Stimulated activated CD8-positive, alpha-beta memory T cell treated with anti-CD3 and anti-CD28 coated beads, Interleukin-4, amount 100 ng/mL, for 24 hours (primary cell): Measurements from ENCODE around the gene AGAP1.

ENCODE experiments used
- DNase-seq: peaks from one replicate; pipeline ENCODE4 v3.0.0-alpha.2; 2020; ENCODE audit warnings: low read depth

Gene AGAP1

DNA sequence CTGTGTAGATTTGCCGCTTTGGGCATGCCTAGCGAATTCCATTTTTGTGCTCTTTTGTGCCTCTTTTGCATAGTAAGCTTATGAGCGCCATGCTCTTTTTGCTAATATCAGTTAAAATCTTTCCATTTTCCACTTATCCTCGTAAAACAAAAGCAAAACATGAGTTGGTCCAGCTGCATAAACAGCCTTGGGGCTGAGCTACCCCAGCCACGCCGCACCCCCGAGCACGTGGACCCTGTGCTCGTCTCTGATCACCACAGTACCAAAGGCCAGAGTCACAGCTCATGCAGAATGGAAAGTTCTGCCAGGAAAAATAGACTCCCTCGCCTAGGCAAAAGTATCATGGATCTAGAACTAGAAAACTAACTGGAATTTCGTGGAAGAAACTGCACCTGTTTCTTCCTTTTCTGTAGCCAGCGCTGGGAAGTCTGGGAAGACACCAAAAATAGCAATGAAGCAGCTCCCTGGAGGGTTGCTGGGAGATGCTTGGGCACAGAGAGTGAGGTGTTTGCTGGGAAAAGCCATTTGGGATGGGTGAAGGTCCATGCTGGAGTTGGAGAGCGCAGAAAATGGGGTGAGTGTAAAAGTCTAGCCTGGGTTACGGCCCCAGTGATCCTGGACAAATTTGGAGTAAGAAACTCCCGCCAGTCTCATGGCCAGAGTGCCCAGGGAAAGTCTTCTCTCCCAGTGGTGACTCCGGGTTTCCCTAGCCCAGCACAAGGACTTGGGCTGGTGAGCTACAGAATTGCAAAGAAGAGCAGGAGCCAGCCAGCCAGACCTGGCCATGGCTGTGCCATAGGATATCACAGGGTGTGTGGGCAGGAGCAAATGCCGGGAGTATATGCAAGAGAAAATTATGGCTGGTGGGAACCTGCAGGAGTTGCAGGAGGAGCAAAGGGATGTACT is 456.0 kb downstream of the AGAP1 start:
- DNase-seq: no peak

DNA sequence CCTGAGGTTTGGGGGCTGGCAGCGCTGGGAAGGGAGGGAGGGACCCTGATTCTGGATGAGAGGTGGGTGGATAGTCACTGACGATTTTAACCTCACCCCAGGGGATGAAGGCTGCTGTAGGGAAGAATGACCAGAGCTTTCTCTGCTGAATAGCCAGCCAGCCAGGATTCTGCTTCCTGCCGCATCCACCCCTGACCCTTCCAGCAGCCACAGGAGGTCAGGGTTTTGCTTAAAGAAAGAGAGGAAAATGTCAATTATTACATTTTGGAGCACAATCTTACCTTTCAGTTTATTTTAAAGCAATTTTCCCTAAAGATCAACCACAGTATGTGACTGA is 456.6 kb downstream of the AGAP1 start:
- no peak for DNase-seq

DNA sequence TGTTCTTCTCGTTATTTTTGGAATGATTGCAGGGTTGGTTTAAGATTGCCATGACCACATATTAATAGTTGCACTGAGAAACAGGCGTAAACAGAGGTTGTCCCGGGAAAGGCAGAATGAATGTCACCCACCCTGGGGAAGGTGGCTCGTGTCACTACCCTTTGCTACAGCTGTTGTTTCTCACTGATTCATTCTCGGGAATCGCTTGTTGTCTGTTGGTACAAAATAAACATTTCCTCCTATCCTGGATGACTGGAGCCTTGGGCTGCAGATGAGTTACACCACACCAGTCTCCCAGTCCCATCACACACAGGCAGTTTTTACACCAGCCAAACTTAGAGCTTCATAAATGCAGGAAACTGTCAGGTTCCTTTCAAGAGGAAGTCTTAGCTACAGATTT is 457.6 kb downstream of the AGAP1 start:
- DNase-seq: no peak

DNA sequence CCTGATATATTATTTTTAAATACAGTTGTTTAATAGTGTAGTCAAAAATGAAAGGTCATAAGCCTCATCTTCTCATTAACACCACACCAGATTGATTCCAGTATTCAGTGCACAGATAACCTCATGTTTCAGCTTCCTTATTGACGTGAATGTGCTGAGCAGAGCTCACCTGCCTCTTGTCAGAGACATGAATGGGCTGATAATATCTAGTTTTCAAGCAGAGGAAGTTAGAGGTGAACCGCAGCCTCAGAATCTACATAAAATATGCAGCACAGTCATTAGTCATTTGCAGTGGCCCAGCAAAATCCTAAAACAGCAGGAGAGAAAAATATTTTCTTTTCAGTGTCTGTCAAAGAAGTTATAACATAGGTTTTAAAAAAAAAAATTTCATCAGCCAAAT is 458.1 kb downstream of the AGAP1 start:
- no peak for DNase-seq

DNA sequence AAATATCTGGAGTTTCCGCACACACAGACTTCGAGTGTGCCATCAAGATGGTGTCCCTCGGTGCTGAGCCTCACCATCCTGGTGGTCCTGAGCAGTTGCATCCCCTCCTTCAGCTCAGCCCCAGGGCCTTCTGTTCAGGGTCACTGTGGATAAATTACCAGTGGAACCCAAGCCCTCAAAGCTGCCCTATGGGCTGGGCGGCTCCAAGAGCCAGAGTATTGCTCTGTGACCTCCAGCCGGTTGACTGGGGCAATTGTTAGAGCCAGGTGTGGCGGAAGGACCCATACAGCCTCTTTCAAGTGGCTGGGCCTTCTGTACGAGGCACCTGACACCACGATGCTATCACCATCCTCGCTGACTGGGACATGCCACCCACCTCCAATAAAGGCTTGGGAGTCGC is 458.9 kb downstream of the AGAP1 start:
- DNase-seq: no peak

DNA sequence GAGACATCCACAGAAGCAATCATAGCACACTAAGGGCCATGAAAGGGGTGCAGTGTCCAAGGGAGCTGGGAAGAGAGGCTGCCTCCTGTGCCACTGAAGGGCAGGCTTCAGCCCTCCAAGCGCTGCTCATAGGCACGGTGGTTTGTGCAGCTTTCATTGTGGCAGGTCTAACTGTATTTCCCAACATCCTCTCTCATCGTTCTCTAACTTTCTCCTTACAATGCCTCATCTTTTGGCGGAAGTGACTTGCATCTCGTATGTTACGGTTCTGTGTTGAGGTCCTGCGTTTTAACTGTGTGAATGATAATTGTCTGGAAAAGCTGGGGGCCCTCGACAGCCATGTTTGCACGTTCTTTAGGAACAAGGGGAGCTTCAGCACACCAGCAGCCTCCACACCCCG is 460.4 kb downstream of the AGAP1 start:
- DNase-seq: no peak

DNA sequence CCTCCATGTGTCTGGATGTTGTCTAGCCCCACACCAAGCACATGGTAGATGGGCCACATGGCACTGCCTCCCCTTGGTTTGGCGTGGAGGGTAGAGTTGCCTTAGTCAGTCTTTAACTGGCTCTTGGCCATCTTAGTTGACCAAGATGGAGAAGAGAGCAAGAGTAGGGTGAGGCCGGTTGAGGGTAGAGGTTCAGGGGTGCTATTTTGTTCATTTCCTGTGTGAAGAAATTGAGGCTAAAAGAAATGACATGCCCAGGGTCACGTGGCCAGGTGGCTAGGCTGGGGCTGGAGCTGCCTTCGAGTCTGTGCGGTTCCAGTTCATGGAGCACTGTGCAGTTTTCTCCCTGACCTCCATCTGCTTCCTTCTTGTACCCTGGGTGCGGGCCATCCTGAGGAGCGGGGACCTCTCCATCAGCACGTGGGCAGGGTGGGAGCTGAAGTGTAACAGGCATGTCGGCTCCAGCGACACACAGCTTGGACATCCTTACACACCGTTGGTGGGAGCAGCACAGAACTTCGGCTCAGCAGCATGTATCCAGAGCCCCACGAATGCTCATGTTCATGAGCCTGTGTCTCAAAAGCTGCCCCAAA is 461.1 kb downstream of the AGAP1 start:
- DNase-seq: no peak

DNA sequence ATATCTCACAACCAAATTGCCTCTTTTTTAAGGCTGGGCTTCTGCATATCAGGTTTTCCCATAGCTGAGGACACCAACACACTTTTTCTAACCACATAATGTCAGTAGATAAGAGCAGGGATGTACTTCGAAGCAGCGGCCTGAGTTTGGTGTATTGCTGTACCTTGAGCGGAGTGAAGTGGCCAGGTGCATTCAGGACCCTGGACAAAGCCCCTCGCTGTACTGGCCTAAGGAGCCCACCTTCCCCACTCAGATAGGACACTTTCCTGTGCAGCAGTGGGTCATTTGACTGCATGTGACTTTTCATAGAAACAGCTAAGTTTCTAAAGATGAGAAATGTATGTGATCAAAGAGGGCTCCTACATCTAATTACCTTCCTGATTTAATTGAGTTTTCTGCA is 461.8 kb downstream of the AGAP1 start:
- no peak for DNase-seq

DNA sequence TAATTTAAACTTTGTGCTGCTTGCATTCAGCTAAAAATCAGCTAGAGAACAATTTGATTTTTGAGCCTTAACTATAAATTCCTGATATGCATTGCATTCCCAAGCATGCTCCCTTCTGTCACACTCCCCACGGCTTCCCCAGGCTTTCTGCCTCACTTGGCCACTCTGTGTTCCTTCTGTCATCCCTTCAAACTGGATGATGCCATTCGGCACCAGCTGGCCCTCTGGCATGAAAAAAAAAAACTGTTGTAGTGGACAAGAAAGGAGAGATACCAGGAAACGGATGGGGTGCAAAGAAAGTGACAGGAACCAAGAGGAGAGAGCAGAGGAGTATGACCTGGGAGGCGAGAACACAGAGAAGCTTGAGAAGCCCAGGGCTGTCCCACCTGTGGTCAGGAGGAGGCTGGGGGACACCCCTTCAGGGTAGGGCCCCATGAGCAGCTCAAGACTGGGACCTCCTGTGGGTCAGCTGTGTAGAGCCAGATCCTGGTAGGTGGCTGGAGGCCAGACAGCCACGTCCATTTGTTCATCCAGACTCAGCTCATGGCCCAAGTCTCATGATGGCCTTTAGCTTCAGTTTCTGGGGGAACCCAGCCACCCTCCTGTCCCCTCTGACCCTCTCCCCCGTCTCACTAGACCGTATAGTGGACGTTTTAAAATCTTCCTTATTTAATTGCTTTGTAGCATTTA is 462.6 kb downstream of the AGAP1 start:
- no peak for DNase-seq

DNA sequence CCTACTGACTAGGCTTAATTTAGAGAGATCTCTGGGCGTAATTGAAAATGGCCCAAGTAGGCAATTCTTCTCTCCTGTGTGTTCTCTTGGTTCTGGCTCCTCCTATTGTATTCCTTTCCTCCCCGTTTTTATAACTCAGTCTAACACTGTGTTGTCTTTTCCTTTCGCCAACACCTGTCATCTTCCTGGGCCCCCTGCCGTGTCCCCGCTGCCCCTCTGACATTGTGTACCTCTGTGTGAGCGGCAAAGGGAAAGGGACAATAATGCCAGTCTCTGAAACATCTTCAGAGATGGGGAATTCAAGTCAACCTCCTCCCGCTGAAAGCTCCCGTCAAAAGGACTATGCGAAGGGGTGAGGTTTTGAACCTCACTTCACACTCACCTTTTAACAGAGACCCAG is 463.4 kb downstream of the AGAP1 start:
- no peak for DNase-seq

DNA sequence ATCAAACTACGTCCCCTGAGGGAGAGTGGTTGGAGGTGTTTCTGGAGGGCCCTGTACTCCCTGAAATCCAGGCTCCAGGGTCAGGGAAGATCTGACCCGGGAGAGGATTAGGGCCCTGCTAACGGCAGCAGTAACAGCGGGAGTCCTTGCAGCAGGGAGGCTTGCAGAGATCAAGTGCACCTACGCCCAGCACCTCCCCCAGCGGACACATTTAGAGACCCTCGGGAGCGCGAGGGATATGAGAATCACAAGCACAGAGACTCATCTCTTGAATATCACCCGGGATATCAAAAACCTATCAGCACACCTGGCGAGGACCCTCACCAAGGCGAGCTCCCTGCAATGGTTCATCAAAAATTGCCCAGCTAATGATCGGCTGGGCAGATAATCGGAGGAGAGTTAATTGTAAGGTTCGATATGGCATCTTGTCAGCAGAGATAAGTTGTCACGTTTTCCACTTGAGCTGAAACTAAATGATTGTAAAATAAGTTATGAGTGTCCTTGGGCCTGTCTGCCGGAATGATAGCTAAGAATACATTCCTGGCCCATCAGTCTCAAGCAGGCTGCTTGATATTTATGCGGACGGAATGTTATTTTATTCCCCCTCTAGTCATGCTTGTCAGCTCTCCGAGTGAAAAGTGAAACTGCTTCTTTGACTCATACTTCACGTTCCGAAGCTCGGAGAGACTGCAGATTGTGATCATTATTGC is 464.5 kb downstream of the AGAP1 start:
- no peak for DNase-seq

DNA sequence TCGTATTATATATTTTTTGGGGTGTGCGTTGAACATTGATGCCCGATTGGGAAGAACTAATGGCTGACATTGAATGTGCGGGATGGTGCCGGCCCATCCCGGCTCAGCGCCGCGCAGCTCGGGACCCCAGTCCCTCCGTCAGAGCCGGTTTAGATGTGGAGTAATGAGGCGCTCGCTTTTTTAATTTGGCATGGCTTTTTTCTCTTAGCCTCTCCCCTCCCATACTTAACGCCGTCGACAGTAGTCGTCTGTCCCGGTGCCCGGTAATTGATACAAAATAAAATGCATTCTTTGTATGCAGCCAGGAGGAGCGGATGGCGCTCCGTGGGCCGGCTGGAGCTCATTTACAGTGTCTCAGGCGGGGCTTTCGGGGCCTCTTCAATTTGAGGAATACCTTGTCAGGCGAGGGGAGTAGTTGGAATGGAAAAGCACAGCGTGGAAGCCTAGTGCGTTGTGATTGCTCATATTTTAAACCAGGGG is 465.1 kb downstream of the AGAP1 start:
- DNase-seq: no peak

DNA sequence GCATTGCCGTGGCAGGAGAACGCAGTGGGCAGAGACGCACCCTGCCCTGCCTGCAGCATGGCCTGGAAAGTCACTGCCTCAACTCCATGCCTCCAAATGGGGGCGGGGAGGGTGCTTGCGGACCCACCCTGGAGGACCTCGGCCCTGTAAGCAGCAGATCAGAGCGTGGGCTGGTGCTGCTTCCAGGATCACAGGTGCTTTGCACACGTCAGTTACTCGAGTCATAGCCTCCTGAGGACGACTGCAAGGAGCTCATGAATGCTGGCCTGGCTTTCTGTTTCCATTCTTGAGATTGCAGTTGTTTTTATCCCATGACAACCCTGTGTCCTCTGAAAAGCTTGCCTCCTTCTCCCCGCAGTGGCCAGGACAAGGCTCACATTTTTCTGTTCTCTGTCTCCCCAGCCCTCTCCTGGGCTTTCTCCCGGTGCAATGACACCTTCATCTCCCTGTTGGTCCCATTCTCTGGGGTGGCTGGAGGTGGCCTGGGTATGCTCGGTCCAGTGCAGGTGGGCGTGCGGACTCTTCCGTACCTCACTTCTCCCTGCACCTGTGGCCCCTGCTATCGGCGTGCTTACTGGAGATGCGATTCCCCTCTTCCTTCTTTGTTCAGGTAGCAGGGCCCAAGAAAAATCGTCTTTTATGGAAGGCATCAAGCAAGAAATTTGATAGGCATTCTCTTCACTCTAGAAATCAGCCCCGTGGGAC is 466.3 kb downstream of the AGAP1 start:
- DNase-seq: no peak

DNA sequence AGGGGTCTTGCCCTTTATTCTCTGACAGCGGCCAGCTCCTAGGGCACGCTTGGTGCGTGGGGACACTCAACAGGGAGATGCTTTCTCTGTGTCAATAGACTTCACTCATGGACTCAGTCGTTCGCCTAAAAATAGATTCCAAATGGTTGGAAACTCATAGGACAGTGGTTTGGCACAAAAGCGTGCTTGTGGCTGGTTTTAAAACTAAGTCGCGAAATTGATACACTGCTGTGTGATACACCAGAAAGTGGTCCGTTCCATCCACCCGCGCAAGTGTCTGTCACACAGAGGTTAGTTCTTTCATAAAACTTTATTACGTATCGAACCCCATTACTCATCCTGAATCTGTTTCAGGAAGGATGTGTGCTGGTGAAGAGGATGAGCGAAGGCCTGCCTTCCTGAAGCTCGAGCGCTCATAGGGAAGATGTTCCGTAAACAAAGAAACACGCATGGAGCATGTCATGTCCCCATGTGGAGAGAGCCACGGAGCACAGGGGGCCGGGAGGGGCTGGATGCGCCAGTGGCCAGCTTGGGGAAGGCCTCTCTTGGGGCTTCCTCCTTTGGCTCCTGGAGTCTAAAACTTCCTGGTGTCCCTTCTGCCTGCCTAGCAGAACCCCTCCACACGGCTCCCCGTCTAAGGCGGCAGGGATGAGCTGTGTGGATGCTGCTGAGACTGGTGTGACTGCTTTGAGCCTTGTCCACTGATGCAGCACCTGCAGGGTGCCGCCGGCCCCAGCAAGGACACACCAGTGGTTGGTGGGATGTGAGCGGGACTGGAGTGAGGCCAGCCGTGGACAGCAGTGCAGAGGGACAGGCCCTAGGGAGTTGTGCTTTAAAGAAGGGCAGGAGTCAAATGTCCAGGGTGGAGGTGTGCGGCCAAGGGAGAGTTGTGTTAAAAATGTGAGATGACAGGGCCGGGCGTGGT is 467.1 kb downstream of the AGAP1 start:
- DNase-seq: no peak

DNA sequence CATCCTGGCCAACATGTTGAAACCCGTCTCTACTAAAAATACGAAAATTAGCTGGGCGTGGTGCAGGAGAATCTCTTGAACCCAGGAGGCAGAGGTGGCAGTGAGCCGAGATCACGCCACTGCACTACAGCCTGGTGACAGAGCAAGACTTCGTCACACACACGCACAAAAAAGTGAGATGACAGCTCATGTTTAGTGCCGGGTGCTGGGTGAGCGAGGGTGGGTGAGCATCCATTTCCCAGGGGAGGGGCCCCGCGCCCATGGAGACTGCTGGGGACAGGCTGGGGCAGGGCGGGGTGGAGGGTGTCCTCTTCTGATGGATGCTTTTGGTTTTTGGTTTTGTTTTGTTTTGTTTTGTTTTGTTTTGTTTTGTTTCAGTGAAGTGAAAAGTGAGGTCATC is 467.9 kb downstream of the AGAP1 start:
- no peak for DNase-seq

DNA sequence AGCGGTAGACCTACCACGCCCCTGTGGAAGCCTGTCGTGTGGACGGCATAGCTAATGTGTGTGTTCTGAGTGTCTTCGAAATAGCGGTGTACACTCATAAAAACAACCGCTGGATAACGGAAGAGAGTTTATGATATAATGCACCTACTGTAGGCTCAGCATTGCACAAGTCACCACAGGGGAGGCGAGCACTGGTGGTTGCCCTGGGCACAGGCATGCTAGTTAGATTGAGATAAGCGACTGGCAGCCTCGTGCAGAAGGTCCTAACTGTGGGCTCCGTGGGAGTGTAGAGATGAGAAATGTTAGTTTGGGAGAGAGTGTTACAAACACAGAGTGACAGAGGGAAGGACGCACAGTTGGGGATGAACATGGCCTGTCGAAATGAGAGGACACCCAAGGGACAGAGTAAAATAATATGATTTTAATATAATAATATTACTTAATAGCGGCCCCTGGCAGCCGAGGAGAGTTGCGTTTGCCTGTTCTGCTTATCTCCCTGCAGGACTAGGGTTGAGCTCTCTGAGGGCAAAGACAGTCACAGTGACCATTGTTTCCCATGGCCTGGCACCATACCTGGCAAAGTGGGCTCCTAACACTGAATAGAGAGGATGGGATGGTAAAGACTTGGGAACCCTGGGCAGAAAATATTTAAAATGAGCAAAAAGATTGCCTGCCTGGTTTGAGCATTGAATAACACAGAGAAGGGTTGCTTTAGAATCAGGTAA is 470.2 kb downstream of the AGAP1 start:
- no peak for DNase-seq

DNA sequence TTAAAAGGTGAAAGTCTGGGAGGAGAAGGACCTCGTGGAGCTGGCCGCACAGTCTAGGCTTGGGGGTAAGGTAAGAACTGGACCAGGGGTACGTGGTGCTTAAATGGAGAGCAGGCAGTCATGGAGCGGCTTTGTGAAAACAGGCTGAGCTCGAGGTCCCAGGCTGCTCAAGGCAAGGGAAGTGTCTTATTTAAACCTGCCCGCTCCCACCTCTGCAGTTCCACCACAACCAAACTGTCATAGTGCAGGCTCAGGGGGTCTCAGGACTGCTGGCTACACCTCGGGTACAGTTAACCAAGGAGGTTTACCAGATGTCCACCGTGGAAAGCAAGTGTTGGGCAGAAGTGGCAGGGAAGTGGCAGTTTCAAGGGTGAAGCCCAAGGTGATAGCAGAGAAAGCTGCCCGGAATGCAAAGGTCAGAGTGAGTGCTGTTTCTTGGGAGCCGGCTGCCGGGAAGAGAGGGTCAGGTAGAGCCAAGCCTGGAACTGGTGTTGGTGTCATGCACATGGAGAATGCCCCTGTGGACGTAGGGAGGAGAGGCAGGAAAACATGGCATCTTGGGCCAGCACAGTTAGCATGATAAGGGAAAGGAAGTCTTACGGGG is 471.0 kb downstream of the AGAP1 start:
- DNase-seq: no peak

DNA sequence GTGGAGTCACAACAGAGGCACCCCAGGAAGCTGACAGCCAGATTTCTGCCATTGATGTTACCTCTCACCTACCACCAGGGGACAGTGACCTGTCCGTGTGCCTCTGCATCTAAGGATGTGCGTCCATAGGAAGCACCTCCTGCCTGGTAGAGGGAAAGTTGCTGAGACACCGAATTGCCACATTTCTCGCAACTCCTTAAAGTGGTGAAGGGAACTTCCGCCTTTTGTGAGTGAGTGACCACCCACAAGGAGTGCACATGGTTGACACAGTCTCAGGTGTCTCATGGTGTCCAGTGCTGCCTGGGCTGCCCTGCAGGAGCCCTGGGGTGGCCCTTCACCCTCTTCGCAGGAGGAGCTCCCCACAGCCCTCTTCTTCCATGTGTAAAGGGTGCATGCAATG is 472.6 kb downstream of the AGAP1 start:
- no peak for DNase-seq

DNA sequence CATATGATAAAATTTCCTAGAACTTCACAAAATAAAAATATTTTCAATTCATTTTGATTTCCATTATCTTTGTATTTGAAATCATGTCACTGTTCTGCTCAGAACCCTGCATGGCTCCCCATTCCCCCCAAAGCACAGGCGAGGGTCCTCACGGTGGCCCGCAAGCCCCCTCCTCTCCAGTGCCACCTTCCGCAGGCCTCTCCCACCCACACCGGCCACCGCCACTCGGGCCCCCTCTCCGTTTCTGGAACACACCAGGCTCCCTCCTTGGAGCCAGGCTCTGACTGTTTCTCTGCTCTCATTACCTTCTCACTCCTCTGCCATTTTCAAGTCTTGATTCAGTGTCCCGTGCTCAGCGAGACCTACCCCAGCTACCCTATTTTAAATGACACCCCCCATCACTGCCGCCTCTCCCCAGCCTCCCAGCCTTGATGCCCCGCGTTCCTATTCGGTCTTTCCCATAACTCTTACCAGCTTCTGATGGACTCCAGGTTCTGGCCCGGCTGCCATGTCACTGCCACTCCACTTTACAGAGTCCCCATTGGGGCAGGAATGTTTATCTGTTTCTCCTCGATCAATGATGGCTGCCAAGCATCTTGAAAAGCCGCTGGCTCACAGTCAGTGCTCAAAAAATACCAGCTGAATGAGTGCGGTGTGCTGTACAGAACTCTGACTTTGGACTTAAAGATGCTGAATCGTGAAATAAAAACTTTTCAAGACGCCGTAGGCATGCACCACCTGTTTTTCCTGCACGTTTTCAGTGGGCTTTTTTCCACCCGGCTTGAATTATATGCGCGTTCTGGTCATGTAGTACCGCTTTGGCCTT is 473.3 kb downstream of the AGAP1 start:
- DNase-seq: no peak
